Measurements from ENCODE around the gene EGLN2. TPM values are rescaled to one million over a fixed set of nuclear protein-coding genes. Genes with fewer than 3 reads are reported as not detected.
A peak's percentile ranks its signal among the peaks of the same experiment; 100 is the strongest.

EGLN2 gene
- total and polyA plus RNA-seq, 9 of the 15 experiments (the other 6 are each of a cell fraction or from before 2014, with no cell fraction given) = 9.6 to 114 (median 71.0) TPM

- TF ChIP-seq E2F6 (IDR thresholded peaks at IDR 0.05; ENCODE audit: borderline replicate concordance in 1 of 2, extremely low read depth in 1 of 2, insufficient read depth in 1 of 2, insufficient read length in 1 of 2, low read depth in 1 of 2, low read length in 1 of 2, poor library complexity in 1 of 2, severe bottlenecking in 1 of 2) = peak; percentile 96 to 98
- peak; percentile 63; the same call in 1 of the 2 replicates for TF ChIP-seq MTA3 (IDR thresholded peaks at IDR 0.05; ENCODE audit: borderline replicate concordance)
- TF ChIP-seq TARDBP (IDR thresholded peaks at IDR 0.05) = no peak
- peak; percentile 69; the same call in 1 of the 2 replicates for TF ChIP-seq ZSCAN29 (IDR thresholded peaks at IDR 0.05)
- peak; percentile 99 for TF ChIP-seq ESRRA (IDR thresholded peaks at IDR 0.05; ENCODE audit: borderline replicate concordance, low read depth)
- TF ChIP-seq KLF16 (IDR thresholded peaks at IDR 0.05) = 0 out of 2 replicates have a peak, but pooled peaks have one; percentile 34
- TF ChIP-seq PHB (CRISPR knock-in tag; IDR thresholded peaks at IDR 0.05) = no peak
- no peak for TF ChIP-seq ZNF347 (CRISPR knock-in tag; IDR thresholded peaks at IDR 0.05; ENCODE audit: low read depth)
- TF ChIP-seq NR2F6 (CRISPR knock-in tag; IDR thresholded peaks at IDR 0.05) = peak; percentile 91; the same call in 1 of the 2 replicates
- TF ChIP-seq KLF10 (CRISPR knock-in tag; IDR thresholded peaks at IDR 0.05) = no peak; the same call in 1 of the 2 replicates
- no peak for TF ChIP-seq ILK (tag; IDR thresholded peaks at IDR 0.05; ENCODE audit: borderline replicate concordance, low read depth)
- TF ChIP-seq C11orf30 (IDR thresholded peaks at IDR 0.05; ENCODE audit: low read depth) = peak; percentile 24
- no peak for TF ChIP-seq SNIP1 (IDR thresholded peaks at IDR 0.05; ENCODE audit: low read depth)
- TF ChIP-seq SRSF1 (IDR thresholded peaks at IDR 0.05; ENCODE audit: low read depth, low read length) = no peak
- TF ChIP-seq NFE2L1 (tag; IDR thresholded peaks at IDR 0.05; ENCODE audit: borderline replicate concordance, low read depth) = no peak
- TF ChIP-seq SRSF3 (IDR thresholded peaks at IDR 0.05; ENCODE audit: insufficient read depth, low read length) = no peak
- TF ChIP-seq DMBX1 (CRISPR knock-in tag; IDR thresholded peaks at IDR 0.05; ENCODE audit: borderline replicate concordance) = peak; percentile 86
- TF ChIP-seq EGR1 (conservative IDR thresholded peaks at IDR 0.05) = peak; percentile 93
- peak; percentile 60 for TF ChIP-seq ATF4 (CRISPR knock-in tag; IDR thresholded peaks at IDR 0.05)
- peak; percentile 97 for TF ChIP-seq SP1 (CRISPR knock-in tag; IDR thresholded peaks at IDR 0.05)
- no peak; a peak in 1 of 4 replicates for TF ChIP-seq SIN3A (IDR thresholded peaks at IDR 0.05; ENCODE audit: borderline replicate concordance in 2 of 2, control insufficient read depth in 1 of 2, low read depth in 2 of 2, low read length in 2 of 2)
- no peak for TF ChIP-seq MTF1 (CRISPR knock-in tag; IDR thresholded peaks at IDR 0.05; ENCODE audit: borderline replicate concordance)
- peak; percentile 51; the same call in 1 of the 2 replicates for TF ChIP-seq HINFP (tag; conservative IDR thresholded peaks at IDR 0.05; ENCODE audit: low read depth)
- TF ChIP-seq TCF15 (CRISPR knock-in tag; IDR thresholded peaks at IDR 0.05) = peak; percentile 91; the same call in 1 of the 2 replicates
- TF ChIP-seq NUFIP1 (IDR thresholded peaks at IDR 0.05; ENCODE audit: partially characterized antibody) = no peak
Observed at GRCh38 chr19:40750058-40750873, 48.7 kb upstream of the EGLN2 start, which contains the start of gene ACTMAP (continued).

Data from K562 (cell line).